Brain microvascular endothelial cell (primary cell): ENCODE measurements around the gene OVCH1.

Experiments used
- DNase-seq: peaks from one replicate; pipeline ENCODE4 v3.0.0-alpha.2; 2020
- H3K27ac ChIP-seq: fragments of 250-450 bp; sonication (Bioruptor Pico); 2 replicates; pipeline ENCODE4 v1.5.1; 2020; ENCODE audit warnings: mild to moderate bottlenecking, moderate library complexity
- H3K27me3 ChIP-seq: fragments of 250-450 bp; sonication (Bioruptor Pico); replicated peaks from 2 replicates; pipeline ENCODE4 v1.5.1; 2020; ENCODE audit warnings: mild to moderate bottlenecking
- H3K36me3 ChIP-seq: fragments of 250-450 bp; sonication (Bioruptor Pico); replicated peaks from 2 replicates; pipeline ENCODE4 v1.5.1; 2020; ENCODE audit warnings: mild to moderate bottlenecking
- H3K4me3 ChIP-seq: 2 replicates; pipeline ENCODE4 v1.5.1; 2011; ENCODE audit warnings: low read depth, mild to moderate bottlenecking, control low read depth, low read length, moderate library complexity
- CTCF ChIP-seq: IDR thresholded peaks from 2 replicates; pipeline ENCODE4 v1.5.1; 2011; ENCODE audit warnings: low read depth, mild to moderate bottlenecking, moderate library complexity, low read length, control low read depth, inconsistent platforms; ENCODE audit errors: missing control alignments
- in situ Hi-C: cut with HindIII; loops from 2 replicates; pipeline ENCODE4 v1.10.0; 2017; ENCODE audit warnings: low sequenced_read_pairs, low pct_ligation_motif_present

The OVCH1 gene, protein sequence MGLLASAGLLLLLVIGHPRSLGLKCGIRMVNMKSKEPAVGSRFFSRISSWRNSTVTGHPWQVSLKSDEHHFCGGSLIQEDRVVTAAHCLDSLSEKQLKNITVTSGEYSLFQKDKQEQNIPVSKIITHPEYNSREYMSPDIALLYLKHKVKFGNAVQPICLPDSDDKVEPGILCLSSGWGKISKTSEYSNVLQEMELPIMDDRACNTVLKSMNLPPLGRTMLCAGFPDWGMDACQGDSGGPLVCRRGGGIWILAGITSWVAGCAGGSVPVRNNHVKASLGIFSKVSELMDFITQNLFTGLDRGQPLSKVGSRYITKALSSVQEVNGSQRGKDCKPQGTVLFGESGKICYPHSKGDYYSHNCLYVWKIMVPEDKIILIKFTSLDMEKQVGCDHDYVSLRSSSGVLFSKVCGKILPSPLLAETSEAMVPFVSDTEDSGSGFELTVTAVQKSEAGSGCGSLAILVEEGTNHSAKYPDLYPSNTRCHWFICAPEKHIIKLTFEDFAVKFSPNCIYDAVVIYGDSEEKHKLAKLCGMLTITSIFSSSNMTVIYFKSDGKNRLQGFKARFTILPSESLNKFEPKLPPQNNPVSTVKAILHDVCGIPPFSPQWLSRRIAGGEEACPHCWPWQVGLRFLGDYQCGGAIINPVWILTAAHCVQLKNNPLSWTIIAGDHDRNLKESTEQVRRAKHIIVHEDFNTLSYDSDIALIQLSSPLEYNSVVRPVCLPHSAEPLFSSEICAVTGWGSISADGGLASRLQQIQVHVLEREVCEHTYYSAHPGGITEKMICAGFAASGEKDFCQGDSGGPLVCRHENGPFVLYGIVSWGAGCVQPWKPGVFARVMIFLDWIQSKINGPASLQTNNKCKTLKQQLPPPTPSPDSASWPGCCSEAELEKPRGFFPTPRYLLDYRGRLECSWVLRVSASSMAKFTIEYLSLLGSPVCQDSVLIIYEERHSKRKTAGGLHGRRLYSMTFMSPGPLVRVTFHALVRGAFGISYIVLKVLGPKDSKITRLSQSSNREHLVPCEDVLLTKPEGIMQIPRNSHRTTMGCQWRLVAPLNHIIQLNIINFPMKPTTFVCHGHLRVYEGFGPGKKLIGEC

DNA sequence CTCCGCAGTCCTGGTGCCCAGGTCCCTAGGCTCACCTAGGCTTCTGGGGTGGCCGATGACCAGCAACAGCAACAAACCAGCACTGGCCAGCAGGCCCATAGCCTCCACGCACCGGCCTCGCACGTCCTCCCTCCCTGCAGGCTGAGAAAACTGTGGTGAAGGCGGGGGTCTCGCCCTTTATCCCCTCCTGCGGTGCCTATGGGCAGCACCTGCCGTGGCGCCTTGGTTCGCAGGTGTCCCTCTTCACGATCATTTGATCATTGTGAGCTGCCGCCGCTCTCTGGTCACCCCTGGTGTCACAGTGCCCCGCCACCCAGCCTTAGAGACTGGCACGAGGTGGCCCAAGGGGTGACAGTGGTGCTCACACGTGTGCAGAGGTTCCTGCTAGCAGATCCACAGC, at the start of gene OVCH1:
Gene OVCH1 (minus strand): TSS at position 99 of the 400 bp plus-strand sequence. CDS start 0 bp downstream, at position 99.
- no peak for TF ChIP-seq CTCF
- in situ Hi-C loops = no loop called here
- DNase-seq = no peak
- Histone ChIP-seq H3K36me3 (no peaks in the 10 kb centered on the region), H3K27ac (no peak within 1 kb of the TSS), H3K4me3 (no peak within 1 kb of the TSS), H3K27me3 (no peaks in the 10 kb centered on the region)

DNA sequence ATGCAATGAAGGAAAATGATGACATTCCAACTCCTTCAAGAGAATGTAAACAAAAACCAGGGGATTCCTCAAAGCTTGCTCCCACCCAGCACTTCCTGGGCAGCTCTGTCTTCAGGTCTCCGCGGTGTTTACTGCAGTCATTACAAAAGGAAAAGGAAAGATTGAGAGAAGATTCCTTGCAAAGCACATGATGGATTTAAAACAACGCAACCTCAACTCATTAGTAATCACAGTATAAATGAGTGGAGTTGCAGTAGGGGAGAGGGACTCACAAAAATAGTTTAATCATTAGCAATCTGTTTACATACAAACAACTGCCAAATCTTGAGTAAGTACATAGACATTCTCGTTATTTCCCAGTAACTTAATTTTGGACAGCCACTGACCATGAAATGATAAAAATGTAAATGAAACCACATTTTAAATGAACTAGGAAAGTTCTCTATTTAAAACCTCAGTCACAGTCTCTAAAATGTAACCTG, 49.7 kb upstream of the OVCH1 start:
- DNase-seq = no peak
- Histone ChIP-seq H3K27ac (no peak overlapping the region), H3K4me3 (no peak overlapping the region), H3K27me3 (no peaks in the 10 kb centered on the region), H3K36me3 (no peaks in the 10 kb centered on the region)
- no peak for TF ChIP-seq CTCF
- in situ Hi-C loops = no loop called here

DNA sequence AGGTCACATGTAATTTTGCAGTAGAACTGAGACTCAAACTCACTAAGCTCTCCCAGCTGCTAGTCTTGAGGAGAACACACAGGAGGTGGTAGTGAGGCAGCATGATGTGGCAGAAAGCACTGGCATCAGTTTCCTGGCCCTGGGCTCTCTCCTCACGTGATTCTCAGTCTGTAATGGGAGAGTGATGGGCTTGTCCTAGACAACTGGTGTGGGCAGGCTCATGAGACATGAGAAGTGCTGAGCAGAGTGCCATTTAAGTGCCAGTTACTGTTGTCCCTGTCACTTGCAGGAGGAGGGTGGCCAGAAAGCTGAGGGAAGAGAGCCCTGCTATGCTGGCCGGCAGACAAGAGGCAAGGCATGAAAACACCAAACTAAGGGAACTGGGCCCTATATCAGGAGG, 48.5 kb upstream of the OVCH1 start:
- in situ Hi-C loops = no loop called here
- DNase-seq = no peak

DNA sequence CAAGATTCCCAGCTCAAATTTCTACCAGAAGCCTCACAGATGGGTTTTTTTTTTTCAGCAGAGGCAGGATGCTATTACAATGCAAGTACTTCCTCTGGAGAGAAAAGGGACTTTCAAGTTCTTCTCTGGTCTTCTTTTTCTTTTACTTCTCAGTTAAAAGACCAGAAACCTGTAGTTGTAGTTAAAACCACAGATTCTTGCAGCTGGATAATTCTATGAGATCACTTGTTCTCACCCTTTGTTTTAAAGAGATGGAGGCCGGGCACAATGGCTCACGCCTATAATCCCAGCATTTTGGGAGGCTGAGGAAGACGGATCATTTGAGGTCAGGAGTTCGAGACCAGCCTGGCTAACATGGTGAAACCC, 47.6 kb upstream of the OVCH1 start:
- TF ChIP-seq CTCF = no peak
- no peak overlapping the region for H3K27ac ChIP-seq
- in situ Hi-C loops = no loop called here
- no peaks in the 10 kb centered on the region for H3K27me3 ChIP-seq
- H3K4me3 ChIP-seq = no peak overlapping the region
- no peak for DNase-seq
- no peaks in the 10 kb centered on the region for H3K36me3 ChIP-seq

More for the DNA sequence above, 48.5 kb upstream of the OVCH1 start:
- no peaks in the 10 kb centered on the region for H3K36me3 ChIP-seq
- no peak for TF ChIP-seq CTCF
- H3K4me3 ChIP-seq = no peak overlapping the region
- H3K27ac ChIP-seq = no peak overlapping the region
- H3K27me3 ChIP-seq = no peaks in the 10 kb centered on the region

- in situ Hi-C loops = no loop called here
- no peak for TF ChIP-seq CTCF
- Histone ChIP-seq H3K27me3 (no peaks in the 10 kb centered on the region), H3K36me3 (no peaks in the 10 kb centered on the region), H3K4me3 (no peak overlapping the region), H3K27ac (no peak overlapping the region)
- no peak for DNase-seq
Measured at GRCh38 chr12:29544428-29545101, 47.1 kb upstream of the OVCH1 start.
